ENCODE results near the gene KTN1. TPM values are rescaled to one million over a fixed set of nuclear protein-coding genes. Genes with fewer than 3 reads are reported as not detected.

The KTN1 gene
- total RNA-seq, 1 experiment from 2014 or later, result 221 TPM

GRCh38 chr14:55715889-55716288, 135.9 kb downstream of the KTN1 start:
- peak; percentile 56 for DNase-seq (ENCODE audit: low read depth)

GRCh38 chr14:55717621-55718020, 137.6 kb downstream of the KTN1 start:
- no peak for DNase-seq (ENCODE audit: low read depth)

DNA sequence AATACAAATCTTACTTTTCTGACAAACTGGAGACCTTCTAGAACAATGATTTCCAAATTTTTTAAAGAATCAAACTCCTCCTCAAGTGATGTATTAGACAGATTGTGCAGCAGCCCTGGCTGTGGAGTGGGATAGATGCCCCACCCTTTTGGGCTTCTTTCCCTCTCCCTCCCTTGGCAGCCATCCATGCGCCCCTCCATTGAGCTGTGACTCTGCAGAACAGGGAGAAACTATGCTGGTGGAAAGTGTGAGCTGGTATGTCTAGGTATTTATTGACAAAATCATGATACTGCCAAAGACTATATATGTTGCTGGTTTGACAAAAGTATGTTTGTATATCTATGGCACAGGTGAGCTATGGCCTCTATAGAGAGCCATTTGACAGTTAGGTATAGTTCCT, 138.5 kb downstream of the KTN1 start:
- no peak for DNase-seq (ENCODE audit: low read depth)

DNA sequence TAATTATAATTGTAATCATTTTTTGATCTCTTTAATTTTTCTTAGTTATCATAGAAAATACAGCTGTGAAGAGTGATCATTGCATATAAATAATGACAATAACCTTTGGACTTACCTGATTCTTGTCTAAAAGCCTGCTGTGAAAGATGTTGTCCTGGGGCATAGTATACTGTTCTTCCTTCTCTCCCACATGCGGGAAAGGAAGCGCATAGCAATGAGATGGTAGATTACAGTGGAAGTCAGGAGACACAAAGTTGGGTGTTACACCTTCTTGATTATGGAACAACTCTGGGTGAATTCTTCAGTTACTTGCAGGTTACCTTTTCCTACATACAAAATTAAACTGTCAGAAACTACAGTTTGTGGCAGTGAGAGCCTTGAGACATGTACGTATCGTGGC, 140.8 kb downstream of the KTN1 start:
- no peak for DNase-seq (ENCODE audit: low read depth)

DNA sequence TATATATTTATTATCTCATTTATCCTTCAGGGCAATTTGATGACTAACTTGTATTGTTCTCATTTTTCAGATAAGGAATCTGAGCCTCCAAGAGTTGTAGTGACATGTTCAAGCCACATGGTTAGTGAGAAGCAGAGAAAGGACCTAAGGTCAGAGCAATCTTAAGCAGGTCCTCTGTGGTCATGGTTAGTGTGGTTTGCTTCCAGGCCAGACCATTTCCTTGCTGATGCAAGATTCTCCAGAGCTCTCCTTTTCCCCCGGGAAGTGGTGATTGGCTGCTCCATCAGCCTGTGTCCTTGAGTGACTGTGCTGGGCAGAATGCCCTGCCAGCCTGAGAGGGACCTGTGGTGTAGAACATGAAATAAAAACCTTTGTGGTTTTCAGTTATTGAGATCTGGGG, 141.3 kb downstream of the KTN1 start:
- peak; percentile 96 for DNase-seq (ENCODE audit: low read depth)

GRCh38 chr14:55722054-55722453, 142.0 kb downstream of the KTN1 start:
- DNase-seq (ENCODE audit: low read depth), result no peak

DNA sequence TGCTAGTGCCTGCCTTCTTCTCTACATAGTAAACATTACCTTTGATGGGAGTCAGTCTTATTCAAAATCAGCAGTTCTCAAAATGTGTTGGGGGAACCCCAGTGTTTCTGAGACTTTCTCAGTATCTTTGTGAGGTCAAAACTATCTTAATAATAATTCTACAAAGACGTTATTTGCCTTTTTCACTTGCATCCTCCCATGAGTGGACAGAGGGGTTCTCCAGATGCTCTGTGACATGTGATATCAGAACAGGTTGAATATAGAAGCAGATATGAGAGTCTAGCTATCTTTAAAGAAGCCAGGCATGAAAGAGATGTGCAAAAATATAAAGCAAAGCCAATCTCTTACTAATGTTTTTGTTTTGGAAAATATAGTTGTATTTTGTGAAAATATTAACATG, 144.7 kb downstream of the KTN1 start:
- DNase-seq (ENCODE audit: low read depth), result no peak

DNA sequence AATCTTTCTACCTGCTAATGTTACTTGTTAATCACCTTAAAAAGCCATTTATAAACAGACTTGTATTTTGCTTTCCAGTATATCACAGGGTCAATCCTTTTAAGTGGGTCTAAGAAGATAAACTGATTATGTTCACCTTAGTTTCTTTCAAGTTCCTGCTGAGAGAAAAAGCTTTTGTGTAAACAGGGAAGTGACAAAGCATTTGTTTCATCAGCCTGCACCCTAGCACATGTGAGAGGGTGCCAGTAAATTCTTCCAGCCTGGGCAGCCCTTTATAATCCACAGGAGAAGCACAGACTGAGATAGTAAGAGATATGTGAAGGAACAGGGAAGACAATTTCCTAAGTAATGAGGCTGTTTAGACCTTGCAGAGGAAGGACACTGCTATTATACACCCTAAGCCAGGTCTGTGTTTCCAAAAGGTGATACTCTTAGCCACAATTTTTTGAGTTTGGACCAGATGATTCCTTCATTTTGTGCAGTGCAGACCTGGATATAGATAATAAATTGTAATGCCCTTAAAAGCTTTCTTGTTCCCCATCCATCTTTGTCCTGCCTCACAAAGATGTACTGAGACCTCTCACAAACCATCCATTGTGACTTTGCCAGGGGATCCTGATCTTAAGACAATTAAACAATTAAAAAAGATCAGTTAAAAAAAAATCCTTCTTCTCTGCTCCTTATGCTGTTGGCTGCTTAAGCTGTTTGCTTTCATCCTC, 150.7 kb downstream of the KTN1 start:
- no peak for DNase-seq (ENCODE audit: low read depth)

- no peak for DNase-seq (ENCODE audit: low read depth)
These were observed 151.4 kb downstream of the KTN1 start for GRCh38 chr14:55731311-55731872.

DNA sequence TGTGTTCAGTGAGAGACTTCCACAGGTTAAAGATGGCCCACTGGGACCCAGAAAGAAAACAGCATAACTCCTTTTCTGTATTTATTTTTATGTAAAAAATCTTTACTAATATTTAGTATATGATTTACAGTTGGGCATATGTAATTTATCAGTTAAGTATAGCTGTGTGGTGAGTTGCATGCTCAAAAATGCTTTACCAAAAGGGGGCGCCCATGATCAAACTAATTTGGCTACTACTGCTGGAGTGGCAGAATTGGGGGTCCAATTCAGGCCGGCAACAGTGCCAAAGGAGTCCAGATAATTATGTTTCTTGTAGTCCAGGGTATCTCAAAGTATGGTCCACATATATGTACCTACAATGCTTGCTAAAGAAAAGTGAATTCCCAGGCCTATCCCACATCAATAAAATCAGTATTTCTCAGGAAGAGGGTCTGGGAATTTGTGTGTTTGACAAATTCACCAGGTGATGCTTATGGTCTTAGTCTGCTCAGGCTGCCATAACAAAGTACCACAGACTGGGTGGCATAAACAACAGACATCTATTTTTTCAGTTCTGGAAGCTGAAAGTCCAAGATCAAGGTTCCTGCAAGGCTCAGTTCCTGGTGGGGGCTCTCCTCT, 152.0 kb downstream of the KTN1 start:
- peak; percentile 27 for DNase-seq (ENCODE audit: low read depth)

DNA sequence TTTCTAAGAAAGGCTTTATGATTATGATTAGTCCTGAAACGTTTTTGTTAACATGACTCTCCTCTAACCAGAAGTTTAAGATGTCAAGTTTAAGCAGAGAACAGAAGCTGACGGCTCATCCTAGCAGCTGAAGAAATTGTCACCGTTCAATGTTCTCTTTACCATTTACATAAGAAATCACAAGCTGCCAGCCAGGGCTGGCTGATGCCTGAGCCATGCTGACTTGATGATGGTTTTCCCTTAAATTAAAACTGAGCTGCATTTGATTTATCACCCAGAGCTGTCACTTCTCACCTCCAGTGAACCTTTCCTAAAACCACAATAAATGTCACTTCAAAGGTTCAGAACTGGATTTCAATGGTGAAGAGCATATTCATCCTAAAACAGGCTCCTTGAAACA, 153.6 kb downstream of the KTN1 start:
- DNase-seq (ENCODE audit: low read depth), result no peak

Other genes starting within 250 kb of the KTN1 start
- 12.2 and 12.7 TPM in 2 replicates for gene ATG14, start 168.4 kb upstream of the KTN1 start, total RNA-seq (2014; rRNA removed; shearing (Covaris generic))
- not detected in 2 replicates for gene TBPL2, start 139.6 kb upstream of the KTN1 start, total RNA-seq (2014; rRNA removed; shearing (Covaris generic))